ENCODE data around the gene ATP10A. TPM values are rescaled to one million over a fixed set of nuclear protein-coding genes. Genes with fewer than 3 reads are reported as not detected.

The ATP10A gene
- total and polyA plus RNA-seq, 9 of the 15 experiments (the other 6 are each of a cell fraction or from before 2014, with no cell fraction given) = 0.09 TPM; not detected in 8

DNA sequence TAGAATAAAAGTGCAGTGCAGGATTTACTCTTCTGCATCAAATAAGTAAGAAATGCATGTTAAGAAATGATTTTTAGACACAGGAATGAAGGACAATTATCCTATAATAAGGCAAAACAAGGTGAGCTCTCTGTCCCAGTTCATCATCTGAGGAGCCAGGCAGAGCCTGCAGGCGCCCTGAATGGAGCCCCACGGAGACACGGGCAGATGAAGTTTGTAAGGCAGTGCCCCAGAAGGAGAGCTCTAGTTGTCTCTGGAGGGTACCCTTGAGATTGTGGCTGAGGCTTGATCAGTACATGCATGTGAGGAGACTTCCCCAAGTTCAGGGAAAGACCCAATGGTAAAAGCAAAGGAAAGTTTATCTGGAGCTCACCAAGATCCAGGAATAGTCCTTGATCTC, 50.3 kb downstream of the ATP10A start (continued):
- TF ChIP-seq, protein P1, sequence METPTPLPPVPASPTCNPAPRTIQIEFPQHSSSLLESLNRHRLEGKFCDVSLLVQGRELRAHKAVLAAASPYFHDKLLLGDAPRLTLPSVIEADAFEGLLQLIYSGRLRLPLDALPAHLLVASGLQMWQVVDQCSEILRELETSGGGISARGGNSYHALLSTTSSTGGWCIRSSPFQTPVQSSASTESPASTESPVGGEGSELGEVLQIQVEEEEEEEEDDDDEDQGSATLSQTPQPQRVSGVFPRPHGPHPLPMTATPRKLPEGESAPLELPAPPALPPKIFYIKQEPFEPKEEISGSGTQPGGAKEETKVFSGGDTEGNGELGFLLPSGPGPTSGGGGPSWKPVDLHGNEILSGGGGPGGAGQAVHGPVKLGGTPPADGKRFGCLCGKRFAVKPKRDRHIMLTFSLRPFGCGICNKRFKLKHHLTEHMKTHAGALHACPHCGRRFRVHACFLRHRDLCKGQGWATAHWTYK (CRISPR knock-in tag; IDR thresholded peaks at IDR 0.05) = no peak
- TF ChIP-seq ZNF76 (CRISPR knock-in tag; IDR thresholded peaks at IDR 0.05; ENCODE audit: borderline replicate concordance) (no peak), ADNP (tag; IDR thresholded peaks at IDR 0.05) (no peak), ZNF408 (CRISPR knock-in tag; IDR thresholded peaks at IDR 0.05; ENCODE audit: low read depth) (no peak), CCAR2 (IDR thresholded peaks at IDR 0.05; ENCODE audit: low read depth, low read length) (no peak), POLR2B (IDR thresholded peaks at IDR 0.05; ENCODE audit: low read depth, partially characterized antibody) (no peak)
- TF ChIP-seq, protein P2, sequence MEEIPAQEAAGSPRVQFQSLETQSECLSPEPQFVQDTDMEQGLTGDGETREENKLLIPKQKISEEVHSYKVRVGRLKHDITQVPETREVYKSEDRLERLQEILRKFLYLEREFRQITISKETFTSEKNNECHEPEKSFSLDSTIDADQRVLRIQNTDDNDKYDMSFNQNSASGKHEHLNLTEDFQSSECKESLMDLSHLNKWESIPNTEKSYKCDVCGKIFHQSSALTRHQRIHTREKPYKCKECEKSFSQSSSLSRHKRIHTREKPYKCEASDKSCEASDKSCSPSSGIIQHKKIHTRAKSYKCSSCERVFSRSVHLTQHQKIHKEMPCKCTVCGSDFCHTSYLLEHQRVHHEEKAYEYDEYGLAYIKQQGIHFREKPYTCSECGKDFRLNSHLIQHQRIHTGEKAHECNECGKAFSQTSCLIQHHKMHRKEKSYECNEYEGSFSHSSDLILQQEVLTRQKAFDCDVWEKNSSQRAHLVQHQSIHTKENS (CRISPR knock-in tag; IDR thresholded peaks at IDR 0.05) = no peak
- TF ChIP-seq, protein P3, sequence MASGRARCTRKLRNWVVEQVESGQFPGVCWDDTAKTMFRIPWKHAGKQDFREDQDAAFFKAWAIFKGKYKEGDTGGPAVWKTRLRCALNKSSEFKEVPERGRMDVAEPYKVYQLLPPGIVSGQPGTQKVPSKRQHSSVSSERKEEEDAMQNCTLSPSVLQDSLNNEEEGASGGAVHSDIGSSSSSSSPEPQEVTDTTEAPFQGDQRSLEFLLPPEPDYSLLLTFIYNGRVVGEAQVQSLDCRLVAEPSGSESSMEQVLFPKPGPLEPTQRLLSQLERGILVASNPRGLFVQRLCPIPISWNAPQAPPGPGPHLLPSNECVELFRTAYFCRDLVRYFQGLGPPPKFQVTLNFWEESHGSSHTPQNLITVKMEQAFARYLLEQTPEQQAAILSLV (tag; IDR thresholded peaks at IDR 0.05) = no peak
- TF ChIP-seq, protein P4, sequence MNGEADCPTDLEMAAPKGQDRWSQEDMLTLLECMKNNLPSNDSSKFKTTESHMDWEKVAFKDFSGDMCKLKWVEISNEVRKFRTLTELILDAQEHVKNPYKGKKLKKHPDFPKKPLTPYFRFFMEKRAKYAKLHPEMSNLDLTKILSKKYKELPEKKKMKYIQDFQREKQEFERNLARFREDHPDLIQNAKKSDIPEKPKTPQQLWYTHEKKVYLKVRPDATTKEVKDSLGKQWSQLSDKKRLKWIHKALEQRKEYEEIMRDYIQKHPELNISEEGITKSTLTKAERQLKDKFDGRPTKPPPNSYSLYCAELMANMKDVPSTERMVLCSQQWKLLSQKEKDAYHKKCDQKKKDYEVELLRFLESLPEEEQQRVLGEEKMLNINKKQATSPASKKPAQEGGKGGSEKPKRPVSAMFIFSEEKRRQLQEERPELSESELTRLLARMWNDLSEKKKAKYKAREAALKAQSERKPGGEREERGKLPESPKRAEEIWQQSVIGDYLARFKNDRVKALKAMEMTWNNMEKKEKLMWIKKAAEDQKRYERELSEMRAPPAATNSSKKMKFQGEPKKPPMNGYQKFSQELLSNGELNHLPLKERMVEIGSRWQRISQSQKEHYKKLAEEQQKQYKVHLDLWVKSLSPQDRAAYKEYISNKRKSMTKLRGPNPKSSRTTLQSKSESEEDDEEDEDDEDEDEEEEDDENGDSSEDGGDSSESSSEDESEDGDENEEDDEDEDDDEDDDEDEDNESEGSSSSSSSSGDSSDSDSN (IDR thresholded peaks at IDR 0.05; ENCODE audit: borderline replicate concordance in 1 of 2, low read depth in 2 of 2, low read length in 2 of 2) = no peak
